PC-9 (cell line): ENCODE results near the gene TM2D1. TPM values are rescaled to one million over a fixed set of nuclear protein-coding genes. Genes with fewer than 3 reads are reported as not detected.

ENCODE experiments used
- BruUV-seq: library from RNA; stranded (reverse); fragments of 400-500 nt; replicated peaks from 2 replicates; lab custom pipeline; 2021; lab: Mats Ljungman, UMichigan
- CTCF ChIA-PET: fragments of 300-600 bp; sonication (Branson Sonifier 250); formaldehyde crosslinking; loops from one replicate; lab custom pipeline; 2022; ENCODE audit warnings: antibody characterized with exemption; lab: Charles Lee
- POLR2A ChIA-PET: fragments of 300-600 bp; sonication (Branson Sonifier 250); formaldehyde crosslinking; loops from one replicate; lab custom pipeline; 2022; ENCODE audit warnings: antibody characterized with exemption; ENCODE audit not compliant: unreplicated experiment; lab: Charles Lee
- DNase-seq, 2 experiments: peaks; one replicate each; pipeline versions ENCODE4 v3.0.0 to v3.0.0-alpha.2; 2015 to 2022; ENCODE audit warnings: mixed read lengths in 1 of 2
- H2AFZ ChIP-seq: fragments of 200-600 bp; sonication (generic); 2 replicates; pipeline ENCODE4 v1.8.1; 2017; ENCODE audit warnings: antibody characterized with exemption
- H3F3A ChIP-seq: fragments of 200-600 bp; sonication (generic); 2 replicates; pipeline ENCODE4 v1.8.1; 2017; ENCODE audit warnings: antibody characterized with exemption, mild to moderate bottlenecking, low read depth; ENCODE audit not compliant: insufficient read depth
- H3K27ac ChIP-seq: fragments of 200-600 bp; sonication (generic); 2 replicates; pipeline ENCODE4 v1.6.1; 2016; ENCODE audit warnings: mixed run types
- H3K27me3 ChIP-seq: fragments of 200-600 bp; sonication (generic); 2 replicates; pipeline ENCODE4 v1.6.1; 2016; ENCODE audit warnings: low read depth, mixed run types; ENCODE audit not compliant: insufficient read depth
- H3K36me3 ChIP-seq: fragments of 200-600 bp; sonication (generic); 2 replicates; pipeline ENCODE4 v1.6.1; 2016; ENCODE audit warnings: low read depth, mixed run types
- H3K4me1 ChIP-seq: fragments of 200-600 bp; sonication (generic); replicated peaks from 2 replicates; pipeline ENCODE4 v1.6.1; 2016; ENCODE audit warnings: mixed run types; ENCODE audit not compliant: insufficient read depth
- H3K4me2 ChIP-seq: fragments of 200-600 bp; sonication (generic); 2 replicates; pipeline ENCODE4 v1.6.1; 2017; ENCODE audit warnings: mixed run types
- H3K4me3 ChIP-seq: fragments of 200-600 bp; sonication (generic); 2 replicates; pipeline ENCODE4 v1.6.1; 2016; ENCODE audit warnings: mixed run types
- H3K79me2 ChIP-seq: fragments of 200-600 bp; sonication (generic); 2 replicates; pipeline ENCODE4 v1.6.1; 2017; ENCODE audit warnings: low read depth, mixed run types
- H3K9me2 ChIP-seq: fragments of 200-600 bp; sonication (generic); 2 replicates; pipeline ENCODE4 v1.8.1; 2017; ENCODE audit warnings: mild to moderate bottlenecking; ENCODE audit not compliant: insufficient read depth
- H3K9me3 ChIP-seq: fragments of 200-600 bp; sonication (generic); 2 replicates; pipeline ENCODE4 v1.8.1; 2016; ENCODE audit warnings: low read depth; ENCODE audit not compliant: insufficient read depth
- H4K20me1 ChIP-seq: fragments of 200-600 bp; sonication (generic); 2 replicates; pipeline ENCODE4 v1.8.1; 2017; ENCODE audit not compliant: insufficient read depth
- EZH2 ChIP-seq: fragments of 200-600 bp; sonication (generic); IDR thresholded peaks from 2 replicates; pipeline ENCODE4 v1.8.0; 2017; ENCODE audit warnings: antibody characterized with exemption, low read depth
- intact Hi-C: fragments of 100-400 bp; cut with micrococcal nuclease; formaldehyde crosslinking; loops from one replicate; pipeline ENCODE4 v1.10.0; 2022; ENCODE audit not compliant: unreplicated experiment
- total RNA-seq: library from RNA; stranded (reverse); gene quantifications from 2 replicates; pipeline ENCODE4 v1.2.3, GENCODE V29; 2021
- TF ChIP-seq, protein P1 (sequence below): fragments of 200-600 bp; sonication (generic); conservative IDR thresholded peaks from 2 replicates; pipeline ENCODE4 v1.6.1; 2017; ENCODE audit warnings: mixed run types, antibody characterized with exemption, mild to moderate bottlenecking, moderate library complexity

TM2D1 gene
- total RNA-seq, 1 experiment from 2014 or later: 36.8 TPM

DNA sequence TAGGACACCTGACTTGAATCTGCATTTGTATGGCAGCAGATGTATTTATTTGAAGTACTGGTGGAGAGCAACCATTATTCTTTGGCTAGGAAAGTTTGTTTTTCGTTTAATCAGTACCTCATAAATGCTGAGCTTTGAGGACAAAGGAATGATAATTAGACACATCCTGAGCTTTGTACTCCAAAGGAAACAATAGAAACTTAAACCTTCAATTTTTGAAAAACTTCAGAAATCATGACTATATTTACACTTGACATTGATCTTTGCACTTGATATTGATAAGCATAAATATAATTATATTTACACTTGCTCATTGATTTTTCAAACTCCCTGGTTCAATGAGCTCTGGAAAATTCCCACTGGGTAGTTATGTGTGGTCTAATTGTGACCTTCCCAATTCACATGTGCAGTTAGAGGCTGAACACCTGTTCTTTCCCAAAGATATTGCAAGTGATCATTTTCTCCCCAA, 28.0 kb upstream of the TM2D1 start:
- Histone ChIP-seq H3K4me1 (peaks cover 24% of the 10 kb centered on the region), H3K36me3 (peaks cover 15% of the 10 kb centered on the region), H3K9me3 (no peaks in the 10 kb centered on the region), H3K79me2 (peaks cover 97% of the 10 kb centered on the region), H2AFZ (no peak overlapping the region), H3K27ac (peak overlapping the region; percentile 32; the same call in 1 of the 2 replicates), H3K4me3 (no peak overlapping the region), H3K9me2 (no peaks in the 10 kb centered on the region), H3K4me2 (no peak overlapping the region), H4K20me1 (no peaks in the 10 kb centered on the region; the same call in none of the 2 replicates), H3K27me3 (no peaks in the 10 kb centered on the region), H3F3A (peaks cover 17% of the 10 kb centered on the region)
- no peak for DNase-seq
- CTCF ChIA-PET: no interaction called here
- intact Hi-C loops: loop anchor here (5.0 kb wide), 1 partner anchor 346 kb away; no protein-coding TSS in a partner anchor
- no TSS peak for BruUV-seq
- TF ChIP-seq, protein P1, sequence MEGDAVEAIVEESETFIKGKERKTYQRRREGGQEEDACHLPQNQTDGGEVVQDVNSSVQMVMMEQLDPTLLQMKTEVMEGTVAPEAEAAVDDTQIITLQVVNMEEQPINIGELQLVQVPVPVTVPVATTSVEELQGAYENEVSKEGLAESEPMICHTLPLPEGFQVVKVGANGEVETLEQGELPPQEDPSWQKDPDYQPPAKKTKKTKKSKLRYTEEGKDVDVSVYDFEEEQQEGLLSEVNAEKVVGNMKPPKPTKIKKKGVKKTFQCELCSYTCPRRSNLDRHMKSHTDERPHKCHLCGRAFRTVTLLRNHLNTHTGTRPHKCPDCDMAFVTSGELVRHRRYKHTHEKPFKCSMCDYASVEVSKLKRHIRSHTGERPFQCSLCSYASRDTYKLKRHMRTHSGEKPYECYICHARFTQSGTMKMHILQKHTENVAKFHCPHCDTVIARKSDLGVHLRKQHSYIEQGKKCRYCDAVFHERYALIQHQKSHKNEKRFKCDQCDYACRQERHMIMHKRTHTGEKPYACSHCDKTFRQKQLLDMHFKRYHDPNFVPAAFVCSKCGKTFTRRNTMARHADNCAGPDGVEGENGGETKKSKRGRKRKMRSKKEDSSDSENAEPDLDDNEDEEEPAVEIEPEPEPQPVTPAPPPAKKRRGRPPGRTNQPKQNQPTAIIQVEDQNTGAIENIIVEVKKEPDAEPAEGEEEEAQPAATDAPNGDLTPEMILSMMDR: no peak
- TF ChIP-seq EZH2: no peak
- POLR2A ChIA-PET: no interaction called here

DNA sequence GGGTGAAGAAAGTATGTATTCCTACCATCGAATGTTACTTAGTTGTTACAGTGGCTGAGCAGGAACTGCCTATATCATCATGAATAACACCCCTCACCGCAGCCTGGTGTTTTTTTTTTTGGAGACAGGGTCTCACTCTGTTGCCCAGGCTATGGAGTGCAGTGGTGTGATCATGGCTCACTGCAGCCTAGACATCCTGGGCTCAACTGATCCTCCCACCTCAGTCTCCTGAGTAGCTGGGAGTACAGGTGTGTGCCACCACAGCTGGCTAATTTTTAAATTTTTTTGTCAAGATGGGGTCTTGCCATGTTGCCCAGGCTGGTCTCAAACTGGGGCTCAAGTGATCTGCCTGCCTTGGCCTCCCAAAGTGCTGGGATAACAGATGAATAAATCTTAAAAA, 24.6 kb upstream of the TM2D1 start:
- ChIA-PET CTCF (interaction anchor here (0.6 kb wide), 1 partner anchor 248 kb away, joined by 4 read pairs; no protein-coding TSS in a partner anchor), POLR2A (interaction anchor here (0.6 kb wide), 2 partner anchors 38 to 668 kb away, joined by 6 to 11 read pairs; no protein-coding TSS in a partner anchor)
- Histone ChIP-seq H3K27me3 (no peaks in the 10 kb centered on the region), H2AFZ (no peak overlapping the region), H3K4me3 (no peak overlapping the region), H4K20me1 (no peaks in the 10 kb centered on the region; the same call in none of the 2 replicates), H3K36me3 (peaks cover 16% of the 10 kb centered on the region), H3K79me2 (peaks cover 97% of the 10 kb centered on the region), H3K9me2 (no peaks in the 10 kb centered on the region), H3F3A (peaks cover 21% of the 10 kb centered on the region), H3K4me1 (peaks cover 43% of the 10 kb centered on the region), H3K27ac (no peak overlapping the region), H3K4me2 (no peak overlapping the region), H3K9me3 (no peaks in the 10 kb centered on the region)
- no TSS peak for BruUV-seq
- intact Hi-C loops: no loop called here
- TF ChIP-seq, protein P1: no peak
- TF ChIP-seq EZH2: no peak
- DNase-seq: no peak

DNA sequence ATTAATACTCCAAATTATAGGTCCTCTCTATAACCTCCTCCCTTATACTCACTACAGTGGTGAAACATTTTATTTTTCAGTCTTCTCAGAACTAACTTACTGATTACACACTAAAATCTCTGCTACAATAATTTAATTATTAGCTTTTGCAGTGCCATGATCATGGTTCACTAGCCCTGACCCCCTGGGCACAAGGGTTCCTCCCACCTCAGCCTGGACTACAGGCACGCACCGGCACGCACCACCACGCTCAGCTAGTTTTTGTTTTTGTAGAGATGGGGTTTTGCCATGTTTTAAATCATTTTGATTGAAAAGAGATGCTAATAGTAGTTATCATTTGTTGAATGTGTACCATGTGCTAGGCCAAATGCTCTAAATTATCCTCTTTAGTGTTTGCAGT, 23.6 kb upstream of the TM2D1 start:
- H2AFZ ChIP-seq: no peak overlapping the region
- H3K4me1 ChIP-seq: peaks cover 43% of the 10 kb centered on the region
- no peak overlapping the region for H3K27ac ChIP-seq
- H3K27me3 ChIP-seq: no peaks in the 10 kb centered on the region
- no peak overlapping the region for H3K4me2 ChIP-seq
- H3K9me3 ChIP-seq: no peaks in the 10 kb centered on the region
- H3K9me2 ChIP-seq: no peaks in the 10 kb centered on the region
- CTCF ChIA-PET: no interaction called here
- peaks cover 22% of the 10 kb centered on the region for H3F3A ChIP-seq
- intact Hi-C loops: no loop called here
- POLR2A ChIA-PET: no interaction called here
- DNase-seq: no peak
- no peak for TF ChIP-seq EZH2
- TF ChIP-seq, protein P1: no peak
- H4K20me1 ChIP-seq: no peaks in the 10 kb centered on the region; the same call in none of the 2 replicates
- BruUV-seq: no TSS peak
- peaks cover 99% of the 10 kb centered on the region for H3K79me2 ChIP-seq
- H3K36me3 ChIP-seq: peaks cover 16% of the 10 kb centered on the region
- H3K4me3 ChIP-seq: no peak overlapping the region
